Tibial nerve (tissue), 3 donors: ENCODE measurements around the gene PRKCH.

ENCODE experiments used
- POLR2A ChIP-seq, 2 donors: fragments of 450-650 bp; IDR thresholded peaks; one replicate each; pipeline ENCODE4 v1.6.1; 2017; ENCODE audit warnings: antibody characterized with exemption in 2 of 2, mild to moderate bottlenecking in 2 of 2, moderate library complexity in 2 of 2
- TF ChIP-seq, protein P1 (sequence below), 5 experiments: fragments of 200-600 bp in 3 of 5; fragments of 450-650 bp in 2 of 5; sonication (generic) in 3 of 5; IDR thresholded peaks; one replicate each; pipeline ENCODE4 v1.5.1; 2016 to 2019; ENCODE audit warnings: antibody characterized with exemption in 5 of 5, mild to moderate bottlenecking in 3 of 5, moderate library complexity in 2 of 5

DNA sequence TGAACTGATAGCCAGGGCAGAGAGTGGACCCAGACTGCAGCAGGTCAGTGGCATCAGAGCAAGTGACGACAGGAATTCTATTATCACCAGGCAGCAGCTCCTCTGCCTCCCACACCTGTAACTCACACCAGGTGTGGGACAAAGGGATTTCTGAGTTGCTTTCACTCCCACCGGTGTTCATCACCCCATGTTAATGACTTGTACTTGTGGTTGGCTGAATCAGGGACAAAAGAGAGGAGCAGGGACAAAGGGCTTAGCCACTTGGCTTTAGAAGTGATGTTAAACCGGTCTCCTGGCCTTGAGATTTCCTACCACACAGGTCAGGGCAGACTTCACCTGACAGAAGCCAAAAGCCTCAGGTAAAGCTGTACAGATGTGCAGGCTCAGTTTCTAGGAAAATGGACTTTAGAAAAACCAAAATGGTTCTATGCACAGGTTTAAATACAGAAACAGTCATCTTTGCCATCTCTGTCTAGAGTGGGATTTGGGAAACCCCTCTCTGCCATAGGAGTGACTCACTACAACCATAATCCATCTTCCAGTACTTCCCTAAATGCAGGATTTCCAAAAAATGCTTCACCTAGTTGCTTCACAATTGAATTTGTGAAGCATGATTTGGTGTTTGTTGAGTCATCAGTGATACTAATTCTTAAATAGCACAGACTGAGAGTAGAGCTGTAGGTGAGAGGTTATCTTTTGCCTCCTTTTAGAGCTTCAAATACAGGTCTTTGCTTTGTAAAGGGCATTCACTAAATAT, 158.5 kb downstream of the PRKCH start:
- TF ChIP-seq, protein P1, sequence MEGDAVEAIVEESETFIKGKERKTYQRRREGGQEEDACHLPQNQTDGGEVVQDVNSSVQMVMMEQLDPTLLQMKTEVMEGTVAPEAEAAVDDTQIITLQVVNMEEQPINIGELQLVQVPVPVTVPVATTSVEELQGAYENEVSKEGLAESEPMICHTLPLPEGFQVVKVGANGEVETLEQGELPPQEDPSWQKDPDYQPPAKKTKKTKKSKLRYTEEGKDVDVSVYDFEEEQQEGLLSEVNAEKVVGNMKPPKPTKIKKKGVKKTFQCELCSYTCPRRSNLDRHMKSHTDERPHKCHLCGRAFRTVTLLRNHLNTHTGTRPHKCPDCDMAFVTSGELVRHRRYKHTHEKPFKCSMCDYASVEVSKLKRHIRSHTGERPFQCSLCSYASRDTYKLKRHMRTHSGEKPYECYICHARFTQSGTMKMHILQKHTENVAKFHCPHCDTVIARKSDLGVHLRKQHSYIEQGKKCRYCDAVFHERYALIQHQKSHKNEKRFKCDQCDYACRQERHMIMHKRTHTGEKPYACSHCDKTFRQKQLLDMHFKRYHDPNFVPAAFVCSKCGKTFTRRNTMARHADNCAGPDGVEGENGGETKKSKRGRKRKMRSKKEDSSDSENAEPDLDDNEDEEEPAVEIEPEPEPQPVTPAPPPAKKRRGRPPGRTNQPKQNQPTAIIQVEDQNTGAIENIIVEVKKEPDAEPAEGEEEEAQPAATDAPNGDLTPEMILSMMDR (IDR thresholded peaks at IDR 0.05) = no peak
- no peak for TF ChIP-seq POLR2A (IDR thresholded peaks at IDR 0.05)
